GM19193 (cell line): ENCODE results near the gene UBE3D.

Source experiments
- POLR2A ChIP-seq: IDR thresholded peaks from 4 replicates; pipeline ENCODE4 v1.6.1; 2011; ENCODE audit not compliant: insufficient read depth, insufficient read length; ENCODE audit errors: extremely low read depth

The UBE3D gene

GRCh38 chr6:82917346-82918064 lies 148.1 kb downstream of the UBE3D start:
- TF ChIP-seq POLR2A = no peak

- TF ChIP-seq POLR2A = no peak
Observed at GRCh38 chr6:82915666-82916065, 150.0 kb downstream of the UBE3D start.

- TF ChIP-seq POLR2A = no peak
Observed at GRCh38 chr6:82914511-82914910, 151.1 kb downstream of the UBE3D start.

- no peak for TF ChIP-seq POLR2A
Observed at GRCh38 chr6:82910820-82911219, 154.8 kb downstream of the UBE3D start.

GRCh38 chr6:82910395-82910794 lies 155.2 kb downstream of the UBE3D start:
- no peak for TF ChIP-seq POLR2A

GRCh38 chr6:82909551-82909950 lies 156.1 kb downstream of the UBE3D start:
- TF ChIP-seq POLR2A = no peak

GRCh38 chr6:82908661-82909060 lies 157.0 kb downstream of the UBE3D start:
- no peak for TF ChIP-seq POLR2A

GRCh38 chr6:82906951-82907350 lies 158.7 kb downstream of the UBE3D start:
- no peak for TF ChIP-seq POLR2A

- TF ChIP-seq POLR2A = no peak
Observed at GRCh38 chr6:82906489-82906888, 159.2 kb downstream of the UBE3D start.

GRCh38 chr6:82904860-82905259 lies 160.8 kb downstream of the UBE3D start:
- no peak for TF ChIP-seq POLR2A

GRCh38 chr6:82904257-82904656 lies 161.4 kb downstream of the UBE3D start:
- no peak for TF ChIP-seq POLR2A

GRCh38 chr6:82902290-82902689 lies 163.4 kb downstream of the UBE3D start:
- no peak for TF ChIP-seq POLR2A

- TF ChIP-seq POLR2A = no peak
Observed at GRCh38 chr6:82894653-82895259, 170.9 kb downstream of the UBE3D start.

- no peak for TF ChIP-seq POLR2A
Observed at GRCh38 chr6:82893889-82894652, 171.6 kb downstream of the UBE3D start.

GRCh38 chr6:82891076-82891475 lies 174.6 kb downstream of the UBE3D start:
- no peak for TF ChIP-seq POLR2A

GRCh38 chr6:82890240-82890639 lies 175.4 kb downstream of the UBE3D start:
- TF ChIP-seq POLR2A = no peak
